ENCODE data around the gene DCAF6.

DCAF6 gene

GRCh38 chr1:168114845-168115244, 178.4 kb downstream of the DCAF6 start:
- H3K9ac ChIP-seq (ENCODE audit: low read length): no peak overlapping the region
- no peaks in the 10 kb centered on the region for H3K27me3 ChIP-seq (ENCODE audit: insufficient read depth, low read length)
- H3K36me3 ChIP-seq (ENCODE audit: insufficient read depth, low read length): no peaks in the 10 kb centered on the region
- H3K79me2 ChIP-seq (ENCODE audit: insufficient read depth, low read length): no peaks in the 10 kb centered on the region
- H3K4me3 ChIP-seq (ENCODE audit: low read depth, low read length, poor library complexity, severe bottlenecking): no peak overlapping the region
- H3K4me1 ChIP-seq (ENCODE audit: insufficient read depth, low read length, severe bottlenecking): no peaks in the 10 kb centered on the region
- H3K9me3 ChIP-seq (ENCODE audit: low read length): 0 out of 2 replicates have a peak, but pooled peaks cover 4% of the 10 kb centered on the region
- H2AFZ ChIP-seq (ENCODE audit: low read length): no peak overlapping the region
- no peaks in the 10 kb centered on the region for H3K9me2 ChIP-seq (ENCODE audit: low read depth, low read length)
- H3K27ac ChIP-seq (ENCODE audit: low read depth, low read length, poor library complexity, severe bottlenecking): no peak overlapping the region
- no peak overlapping the region for H3K4me2 ChIP-seq (ENCODE audit: low read length)
- no peaks in the 10 kb centered on the region for H3F3A ChIP-seq (ENCODE audit: insufficient read depth, low read length)
- TF ChIP-seq CTCF (IDR thresholded peaks at IDR 0.05; ENCODE audit: low read length) (no peak), EZH2 (IDR thresholded peaks at IDR 0.05; ENCODE audit: borderline replicate concordance, low read length) (no peak)
- no peaks in the 10 kb centered on the region for H4K20me1 ChIP-seq (ENCODE audit: insufficient read depth, low read length)

- TF ChIP-seq CTCF (IDR thresholded peaks at IDR 0.05; ENCODE audit: low read length) (no peak), EZH2 (IDR thresholded peaks at IDR 0.05; ENCODE audit: borderline replicate concordance, low read length) (no peak)
- no peak overlapping the region for H2AFZ ChIP-seq (ENCODE audit: low read length)
- no peak overlapping the region for H3K9ac ChIP-seq (ENCODE audit: low read length)
- H3F3A ChIP-seq (ENCODE audit: insufficient read depth, low read length): no peaks in the 10 kb centered on the region
- H3K9me2 ChIP-seq (ENCODE audit: low read depth, low read length): no peaks in the 10 kb centered on the region
- no peaks in the 10 kb centered on the region for H3K79me2 ChIP-seq (ENCODE audit: insufficient read depth, low read length)
- no peaks in the 10 kb centered on the region for H4K20me1 ChIP-seq (ENCODE audit: insufficient read depth, low read length)
- H3K4me2 ChIP-seq (ENCODE audit: low read length): no peak overlapping the region
- no peaks in the 10 kb centered on the region for H3K36me3 ChIP-seq (ENCODE audit: insufficient read depth, low read length)
- no peak overlapping the region for H3K4me3 ChIP-seq (ENCODE audit: low read depth, low read length, poor library complexity, severe bottlenecking)
- 0 out of 2 replicates have a peak, but pooled peaks cover 4% of the 10 kb centered on the region for H3K9me3 ChIP-seq (ENCODE audit: low read length)
- H3K27ac ChIP-seq (ENCODE audit: low read depth, low read length, poor library complexity, severe bottlenecking): no peak overlapping the region
- H3K4me1 ChIP-seq (ENCODE audit: insufficient read depth, low read length, severe bottlenecking): no peaks in the 10 kb centered on the region
- H3K27me3 ChIP-seq (ENCODE audit: insufficient read depth, low read length): no peaks in the 10 kb centered on the region
These were observed 179.9 kb downstream of the DCAF6 start for GRCh38 chr1:168116327-168116799.

GRCh38 chr1:168119750-168120149, 183.3 kb downstream of the DCAF6 start:
- Histone ChIP-seq H3K36me3 (ENCODE audit: insufficient read depth, low read length) (no peaks in the 10 kb centered on the region), H3K27ac (ENCODE audit: low read depth, low read length, poor library complexity, severe bottlenecking) (no peak overlapping the region), H2AFZ (ENCODE audit: low read length) (no peak overlapping the region), H3K4me1 (ENCODE audit: insufficient read depth, low read length, severe bottlenecking) (no peaks in the 10 kb centered on the region), H3K9me3 (ENCODE audit: low read length) (0 out of 2 replicates have a peak, but pooled peaks cover 4% of the 10 kb centered on the region), H3F3A (ENCODE audit: insufficient read depth, low read length) (no peaks in the 10 kb centered on the region), H3K4me3 (ENCODE audit: low read depth, low read length, poor library complexity, severe bottlenecking) (no peak overlapping the region), H3K79me2 (ENCODE audit: insufficient read depth, low read length) (no peaks in the 10 kb centered on the region), H3K27me3 (ENCODE audit: insufficient read depth, low read length) (no peaks in the 10 kb centered on the region), H4K20me1 (ENCODE audit: insufficient read depth, low read length) (no peaks in the 10 kb centered on the region), H3K4me2 (ENCODE audit: low read length) (no peak overlapping the region), H3K9me2 (ENCODE audit: low read depth, low read length) (no peaks in the 10 kb centered on the region), H3K9ac (ENCODE audit: low read length) (no peak overlapping the region)
- TF ChIP-seq EZH2 (IDR thresholded peaks at IDR 0.05; ENCODE audit: borderline replicate concordance, low read length) (no peak), CTCF (IDR thresholded peaks at IDR 0.05; ENCODE audit: low read length) (no peak)
